GM15510 (cell line): ENCODE results near the gene IGFBP3.

Source experiments
- POLR2A ChIP-seq: IDR thresholded peaks from 3 replicates; pipeline ENCODE4 v1.6.1; 2011; ENCODE audit warnings: borderline replicate concordance; ENCODE audit not compliant: insufficient read length; ENCODE audit errors: extremely low read depth

IGFBP3 gene

DNA sequence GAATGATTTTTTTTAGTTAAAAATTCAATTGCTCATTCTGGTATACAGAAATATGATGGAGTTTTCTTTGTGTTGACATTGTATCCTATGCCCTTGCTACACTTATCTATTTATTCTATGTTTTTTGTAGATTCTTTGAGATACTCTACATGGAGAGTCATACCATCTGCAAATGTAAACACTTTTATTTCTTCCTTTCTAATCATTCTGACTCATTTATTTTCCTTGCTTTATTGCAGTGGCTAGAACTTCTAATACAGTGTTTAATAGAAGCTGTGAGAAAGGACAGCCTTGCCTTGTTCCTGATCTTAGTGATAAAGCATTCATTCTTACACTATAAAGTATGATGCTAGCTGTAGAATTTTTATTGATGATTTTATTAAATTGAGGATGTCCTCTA is 9.9 kb upstream of the IGFBP3 start:
- no peak for TF ChIP-seq POLR2A

DNA sequence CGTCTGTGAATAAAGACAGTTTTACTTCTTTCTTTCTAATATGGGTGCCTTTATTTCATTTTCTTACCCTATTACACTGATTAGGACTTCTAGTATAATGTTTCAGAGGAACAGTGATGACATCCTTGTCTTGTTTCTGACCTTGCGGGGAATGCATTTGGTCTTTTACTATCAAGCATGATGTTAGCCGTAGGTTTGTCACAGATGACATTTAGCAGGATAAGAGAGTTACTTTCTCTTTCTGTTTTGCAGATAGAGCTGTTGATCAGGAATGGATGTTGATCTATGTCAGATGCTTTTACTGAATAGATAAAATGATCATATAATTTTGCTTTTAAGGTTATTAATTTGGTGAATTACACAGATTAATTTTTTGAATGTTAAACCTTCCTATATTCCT is 6.6 kb upstream of the IGFBP3 start:
- no peak for TF ChIP-seq POLR2A

DNA sequence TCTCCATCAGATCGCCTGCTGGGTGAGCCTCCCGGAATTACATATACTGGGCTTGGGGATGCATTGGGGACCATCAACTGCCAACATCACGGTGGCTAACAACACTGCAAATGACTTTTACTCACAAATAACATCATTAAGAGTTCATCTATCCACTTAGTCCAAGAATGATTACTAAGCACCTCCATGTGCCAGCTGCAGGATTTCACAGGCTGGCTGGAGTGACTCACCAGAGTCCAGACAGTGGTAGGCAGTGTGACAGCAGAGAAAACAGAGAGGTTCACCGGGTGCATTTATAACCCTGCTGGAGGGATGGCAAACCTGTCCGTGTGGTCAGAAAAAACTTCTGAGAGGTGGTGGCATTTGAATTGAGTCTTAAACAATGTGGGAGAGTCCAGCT is 3.2 kb upstream of the IGFBP3 start:
- no peak for TF ChIP-seq POLR2A

DNA sequence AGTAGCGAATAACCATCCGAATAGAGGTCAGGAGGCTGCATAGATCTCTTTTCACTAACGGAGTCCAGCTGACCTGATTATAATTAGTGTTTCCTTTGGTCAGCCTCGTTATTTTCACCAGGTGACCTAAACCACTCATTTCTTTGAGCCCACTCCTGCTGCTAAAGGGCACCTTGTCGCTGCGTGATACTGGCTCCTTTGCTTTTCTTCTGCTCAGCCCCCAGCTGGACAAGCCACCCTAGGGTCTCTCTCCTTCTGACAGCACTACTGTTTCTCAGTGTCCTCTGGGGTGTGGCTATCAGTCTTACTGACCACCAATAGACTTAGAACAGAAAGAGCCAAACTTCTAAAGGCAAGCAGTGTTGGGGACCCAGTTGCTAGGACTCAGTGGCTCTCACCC is 2.7 kb upstream of the IGFBP3 start:
- TF ChIP-seq POLR2A, result no peak

DNA sequence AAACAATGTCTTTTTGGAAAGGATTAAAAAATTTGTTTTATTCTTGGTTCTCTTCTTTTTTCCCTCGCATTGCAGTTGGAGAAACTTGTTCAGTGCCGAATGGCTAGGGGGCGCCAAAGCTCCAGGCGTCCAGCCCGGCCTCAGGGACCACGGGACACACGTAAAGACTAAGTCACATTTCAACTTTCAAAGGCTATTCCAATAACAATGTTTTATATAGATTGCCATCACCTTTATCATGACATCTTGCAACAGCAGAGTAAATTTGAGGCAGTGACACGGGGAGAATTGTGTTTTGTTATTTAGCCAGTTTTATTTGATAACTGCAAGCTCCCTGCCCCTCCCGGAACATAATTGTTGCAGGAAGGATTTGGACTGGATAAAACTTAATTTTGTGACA is 2.2 kb upstream of the IGFBP3 start:
- TF ChIP-seq POLR2A, result no peak

DNA sequence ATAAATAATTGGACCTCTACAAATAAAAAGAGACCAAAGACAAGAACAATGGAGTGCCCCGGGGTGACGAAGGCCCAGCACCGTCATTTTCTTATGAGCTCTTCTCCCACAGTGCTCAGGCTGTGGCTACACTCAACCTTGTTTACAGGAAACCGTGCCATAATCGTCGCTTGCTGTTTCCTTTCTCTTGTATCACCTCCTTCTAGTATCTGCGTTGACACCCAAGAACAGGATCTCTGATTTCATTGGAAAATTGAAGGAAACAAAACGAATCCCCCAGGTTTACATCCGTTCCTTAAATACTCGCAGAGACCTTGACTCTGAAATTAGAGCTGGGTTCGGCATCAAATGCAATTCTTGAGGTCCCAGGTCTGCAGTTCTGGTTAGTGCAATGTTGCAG is 1.7 kb upstream of the IGFBP3 start:
- TF ChIP-seq POLR2A, result no peak

DNA sequence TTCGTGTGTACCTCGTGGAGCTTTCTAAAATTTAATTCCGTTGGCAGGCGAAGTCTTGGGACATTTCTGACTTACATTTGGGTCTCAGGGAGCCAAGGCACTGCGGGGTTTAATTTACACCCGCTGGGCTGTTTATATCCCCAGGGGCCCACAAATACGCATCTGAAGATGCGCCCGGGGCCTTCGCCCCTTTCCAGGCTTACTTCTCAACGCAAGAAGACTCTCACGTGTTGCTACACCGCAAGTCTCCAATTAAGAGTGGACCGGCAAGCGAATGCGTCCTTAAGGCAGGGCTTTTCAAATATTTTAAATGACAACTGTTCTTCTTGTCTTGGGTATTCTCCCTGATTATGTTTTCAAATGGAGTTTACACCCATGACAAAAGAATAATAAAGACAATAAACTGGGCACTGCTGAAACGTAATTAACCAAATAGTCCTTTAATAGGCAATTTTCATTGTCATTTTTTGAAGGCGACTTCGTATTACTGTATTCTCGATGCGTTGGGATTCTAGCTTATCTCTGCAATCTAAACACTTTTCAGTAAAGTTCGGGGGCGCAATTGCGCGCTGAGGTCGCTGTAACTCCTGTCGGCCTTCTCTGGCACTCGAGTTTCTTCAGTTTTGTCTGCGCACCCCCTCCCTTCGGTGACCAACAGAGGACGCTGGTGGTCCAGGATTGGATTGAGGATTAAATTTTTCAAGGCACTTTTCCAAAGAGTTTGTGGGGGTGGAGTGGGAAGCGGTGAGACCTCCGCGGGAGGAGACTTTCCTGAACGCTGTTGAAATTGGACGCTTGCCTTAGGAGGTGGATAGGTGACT is 837 bp upstream of the IGFBP3 start:
- no peak for TF ChIP-seq POLR2A

DNA sequence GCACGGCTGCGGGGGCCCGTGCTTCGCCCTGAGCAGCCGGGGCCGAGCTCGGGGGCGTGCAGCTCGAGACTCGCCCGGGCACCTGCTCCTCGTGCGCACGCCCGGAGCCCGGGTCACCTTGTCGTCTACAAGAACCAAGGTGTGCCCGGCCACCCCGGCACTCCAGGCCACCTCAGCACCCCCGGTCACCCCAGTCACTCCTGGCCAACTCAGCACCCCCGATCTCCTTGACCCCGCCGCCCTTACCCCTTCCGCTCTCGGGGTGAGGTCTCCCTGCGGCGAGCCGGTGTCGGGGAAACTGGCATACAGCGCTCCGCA is 268 bp upstream of the IGFBP3 start:
- TF ChIP-seq POLR2A, result no peak

DNA sequence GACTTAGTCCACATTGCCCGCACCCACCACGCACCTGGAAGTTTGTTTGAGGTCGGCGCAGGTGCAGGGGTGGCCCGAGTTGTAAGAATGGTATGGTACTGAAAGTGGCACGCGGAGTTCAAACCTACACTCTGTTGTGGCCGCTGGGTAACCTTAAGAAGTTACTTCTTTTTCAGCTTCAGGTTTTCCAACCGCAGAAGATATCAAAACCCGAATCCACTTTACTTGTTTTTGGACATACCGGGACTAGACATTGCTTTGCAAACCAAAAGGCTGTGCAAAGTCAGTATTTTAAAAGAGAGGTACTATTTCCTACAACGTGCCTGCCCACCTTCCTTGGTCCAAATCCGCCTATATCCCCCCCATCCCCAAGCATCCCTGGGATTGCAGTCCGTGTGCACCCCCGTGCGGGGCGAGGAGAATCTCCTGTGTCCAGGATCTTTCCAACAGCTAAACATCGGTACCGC is 1.0 kb downstream of the IGFBP3 start:
- no peak for TF ChIP-seq POLR2A

DNA sequence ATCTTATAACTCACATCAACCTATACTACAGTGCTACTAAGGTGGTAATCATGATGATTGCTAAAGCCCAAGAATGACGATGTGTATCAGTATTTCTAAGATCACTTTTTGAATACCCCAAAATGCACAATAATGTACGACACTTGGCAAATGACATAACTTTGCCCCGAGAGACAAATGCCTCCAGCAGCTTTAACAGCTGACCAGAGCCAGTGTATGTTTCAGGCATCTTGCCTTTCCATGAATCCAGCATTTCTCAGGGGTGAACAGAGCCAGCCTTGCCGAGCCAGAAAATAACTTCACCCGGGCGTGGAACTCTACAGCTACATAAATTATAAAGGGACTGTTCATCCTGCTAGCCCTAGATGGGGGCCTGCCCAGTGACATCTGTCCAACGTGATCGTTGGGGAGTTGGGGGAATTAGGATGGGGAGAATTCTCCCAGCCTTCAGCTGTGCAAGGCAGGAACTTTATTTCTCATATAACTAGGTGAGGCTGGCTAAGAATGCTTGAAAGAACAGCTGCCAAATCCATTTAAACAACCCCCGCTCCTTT is 1.8 kb downstream of the IGFBP3 start:
- TF ChIP-seq POLR2A, result no peak

DNA sequence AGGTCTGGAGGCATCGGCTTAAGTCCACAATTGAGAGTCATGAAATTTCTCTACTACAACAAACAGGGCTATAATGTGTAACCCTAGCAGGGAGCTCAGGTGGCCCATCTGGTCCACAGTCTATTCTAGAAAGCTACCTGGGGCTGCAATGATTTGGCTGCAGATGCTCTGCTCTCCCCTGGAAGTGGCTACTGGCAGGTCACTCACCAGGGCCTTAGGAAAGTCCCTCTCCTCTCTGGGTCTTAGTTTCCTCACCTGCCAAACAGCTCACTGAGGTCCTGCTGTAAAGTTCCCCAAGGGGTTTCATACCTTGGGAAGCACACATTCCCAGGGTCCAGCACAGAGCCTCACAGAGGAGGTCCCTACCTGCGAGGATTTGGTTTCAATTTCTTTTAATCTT is 2.5 kb downstream of the IGFBP3 start:
- no peak for TF ChIP-seq POLR2A

DNA sequence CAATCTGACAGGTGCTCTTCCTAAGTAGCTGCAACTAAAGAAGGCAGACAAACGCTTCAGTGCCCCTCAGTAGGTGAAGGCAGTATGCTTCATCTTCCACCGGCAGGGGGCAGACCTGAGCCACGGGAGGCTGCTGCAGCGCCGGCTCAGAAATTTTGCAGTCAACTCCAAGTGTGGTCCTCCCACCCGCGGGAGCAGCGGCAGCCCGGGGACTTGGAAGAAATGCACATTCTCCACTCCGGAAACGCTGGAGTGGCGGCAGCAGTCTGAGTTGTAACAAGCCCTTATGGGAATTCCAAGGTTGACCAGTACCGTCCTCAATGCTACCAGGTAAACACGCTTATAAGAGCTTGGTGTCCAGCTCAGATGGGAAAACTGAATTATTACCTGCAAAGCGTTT is 3.4 kb downstream of the IGFBP3 start:
- no peak for TF ChIP-seq POLR2A

DNA sequence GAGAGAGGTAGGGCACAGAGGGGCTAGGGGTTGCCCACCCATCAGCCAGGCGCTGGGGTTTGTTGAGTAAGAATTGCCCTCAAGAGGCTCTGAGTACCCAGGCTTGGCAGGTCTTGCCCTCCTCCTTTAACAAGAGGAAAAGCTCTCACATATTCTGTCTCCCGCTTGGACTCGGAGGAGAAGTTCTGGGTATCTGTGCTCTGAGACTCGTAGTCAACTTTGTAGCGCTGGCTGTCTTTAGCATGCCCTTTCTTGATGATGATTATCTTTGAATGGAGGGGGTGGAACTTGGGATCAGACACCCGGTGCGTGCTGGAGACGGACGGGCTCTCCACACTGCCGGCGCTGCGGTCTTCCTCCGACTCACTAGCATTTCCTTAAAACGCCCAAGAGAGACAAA is 4.0 kb downstream of the IGFBP3 start:
- TF ChIP-seq POLR2A, result no peak

DNA sequence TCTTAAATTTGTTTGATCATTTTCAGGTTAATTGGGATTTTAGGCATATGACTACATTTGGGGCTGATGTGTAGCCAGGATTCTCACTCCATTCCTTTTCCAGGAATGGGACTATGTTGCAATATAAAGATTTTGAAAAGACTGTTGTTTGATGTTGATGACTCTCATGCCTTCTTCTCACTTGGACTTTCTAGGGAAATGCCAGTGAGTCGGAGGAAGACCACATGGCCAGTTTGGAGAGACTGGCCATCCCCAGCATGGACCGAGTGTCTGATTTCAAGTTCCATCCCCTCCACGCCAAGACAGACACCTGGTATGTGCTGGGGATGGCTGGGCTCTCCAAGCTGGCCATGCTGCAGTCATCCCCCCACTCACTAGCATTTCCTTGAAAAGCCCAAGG is 5.5 kb downstream of the IGFBP3 start:
- TF ChIP-seq POLR2A, result no peak

DNA sequence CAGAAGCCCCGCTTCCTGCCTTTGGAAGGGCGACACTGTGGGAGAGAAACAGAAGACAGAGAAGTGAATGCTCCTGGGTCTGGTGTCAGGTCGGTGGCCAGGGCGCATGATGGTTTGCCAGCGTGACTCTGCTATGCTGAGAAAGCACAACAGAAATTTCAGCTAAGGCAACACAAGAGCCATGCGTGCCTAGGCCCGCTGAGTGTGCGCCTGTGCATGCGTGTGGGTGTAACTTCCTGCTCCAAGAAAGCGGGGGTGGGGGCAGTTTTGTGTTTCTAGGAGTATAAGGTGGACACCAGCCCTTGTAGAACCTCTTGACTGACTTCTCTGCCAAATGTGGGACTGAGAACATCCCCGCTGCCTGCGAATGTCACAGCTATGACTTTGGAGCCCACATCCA is 6.2 kb downstream of the IGFBP3 start:
- no peak for TF ChIP-seq POLR2A

DNA sequence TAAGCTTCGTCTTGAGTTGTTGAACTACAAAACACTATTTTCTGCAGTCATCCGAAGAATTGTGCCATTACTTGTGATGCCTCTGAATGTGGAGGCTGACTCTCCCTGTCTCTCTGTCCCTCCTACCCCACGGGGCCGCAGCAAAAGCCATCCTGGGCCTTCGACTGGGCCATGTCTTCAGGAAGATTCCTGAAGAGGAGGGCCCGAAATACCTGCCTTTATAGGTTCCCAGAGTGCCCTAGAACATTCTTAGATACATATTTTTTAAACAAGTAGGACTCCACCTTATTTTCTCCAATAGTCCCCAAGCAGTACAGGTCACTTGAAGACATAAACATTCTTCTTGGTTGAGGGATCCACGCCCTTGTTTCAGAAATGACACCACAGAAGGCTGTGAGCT is 8.1 kb downstream of the IGFBP3 start:
- no peak for TF ChIP-seq POLR2A
